HG03196 (cell line): Measurements from ENCODE around the gene ADAMTS9.

Experiments used
- ATAC-seq: cut with Tn5 transposase; IDR thresholded peaks from one replicate; pipeline ENCODE4 v1.9.1; 2021; ENCODE audit not compliant: unreplicated experiment

ADAMTS9 gene

GRCh38 chr3:64654013-64654412 is 33.8 kb downstream of the ADAMTS9 start:
- ATAC-seq, result no peak

- ATAC-seq, result no peak
Observed at GRCh38 chr3:64653101-64653500, 34.7 kb downstream of the ADAMTS9 start.

GRCh38 chr3:64651741-64652241 is 36.0 kb downstream of the ADAMTS9 start:
- no peak for ATAC-seq

GRCh38 chr3:64651303-64651702 is 36.5 kb downstream of the ADAMTS9 start:
- ATAC-seq, result no peak

GRCh38 chr3:64650715-64651114 is 37.1 kb downstream of the ADAMTS9 start:
- ATAC-seq, result no peak

- no peak for ATAC-seq
Observed at GRCh38 chr3:64650096-64650622, 37.6 kb downstream of the ADAMTS9 start.

GRCh38 chr3:64648927-64649906 is 38.6 kb downstream of the ADAMTS9 start:
- no peak for ATAC-seq

GRCh38 chr3:64647825-64648224 is 40.0 kb downstream of the ADAMTS9 start:
- no peak for ATAC-seq

- ATAC-seq, result no peak
Observed at GRCh38 chr3:64645243-64645642, 42.6 kb downstream of the ADAMTS9 start.

- no peak for ATAC-seq
Observed at GRCh38 chr3:64644483-64644882, 43.3 kb downstream of the ADAMTS9 start.

GRCh38 chr3:64642327-64643151 is 45.3 kb downstream of the ADAMTS9 start:
- ATAC-seq, result no peak

GRCh38 chr3:64638981-64639481 is 48.8 kb downstream of the ADAMTS9 start:
- no peak for ATAC-seq

GRCh38 chr3:64638511-64638910 is 49.3 kb downstream of the ADAMTS9 start:
- no peak for ATAC-seq

- ATAC-seq, result no peak
Observed at GRCh38 chr3:64634417-64634816, 53.4 kb downstream of the ADAMTS9 start.

- ATAC-seq, result no peak
Observed at GRCh38 chr3:64631951-64632350, 55.8 kb downstream of the ADAMTS9 start.

GRCh38 chr3:64627471-64628321 is 60.1 kb downstream of the ADAMTS9 start:
- ATAC-seq, result no peak

GRCh38 chr3:64627042-64627441 is 60.8 kb downstream of the ADAMTS9 start:
- no peak for ATAC-seq

- no peak for ATAC-seq
Observed at GRCh38 chr3:64625381-64625780, 62.4 kb downstream of the ADAMTS9 start.

GRCh38 chr3:64623125-64623524 is 64.7 kb downstream of the ADAMTS9 start:
- ATAC-seq, result no peak

GRCh38 chr3:64621726-64622395 is 65.9 kb downstream of the ADAMTS9 start:
- ATAC-seq, result no peak
